Astrocyte of the spinal cord (primary cell): ENCODE results near the gene SHISAL1.

Experiments used
- DNase-seq: peaks from one replicate; pipeline ENCODE4 v3.0.0; 2011; ENCODE audit warnings: low read depth, low spot score
- H3K4me3 ChIP-seq: 2 replicates; pipeline ENCODE4 v1.5.1; 2011; ENCODE audit warnings: low read depth, mild to moderate bottlenecking, low read length, moderate library complexity
- in situ Hi-C: cut with HindIII; loops from 2 replicates; pipeline ENCODE4 v1.10.0; 2017; ENCODE audit warnings: low sequenced_read_pairs
- TF ChIP-seq, protein P1 (sequence below): IDR thresholded peaks from 2 replicates; pipeline ENCODE4 v1.5.1; 2012; ENCODE audit warnings: low read depth, mild to moderate bottlenecking, low read length, inconsistent platforms

Gene SHISAL1

DNA sequence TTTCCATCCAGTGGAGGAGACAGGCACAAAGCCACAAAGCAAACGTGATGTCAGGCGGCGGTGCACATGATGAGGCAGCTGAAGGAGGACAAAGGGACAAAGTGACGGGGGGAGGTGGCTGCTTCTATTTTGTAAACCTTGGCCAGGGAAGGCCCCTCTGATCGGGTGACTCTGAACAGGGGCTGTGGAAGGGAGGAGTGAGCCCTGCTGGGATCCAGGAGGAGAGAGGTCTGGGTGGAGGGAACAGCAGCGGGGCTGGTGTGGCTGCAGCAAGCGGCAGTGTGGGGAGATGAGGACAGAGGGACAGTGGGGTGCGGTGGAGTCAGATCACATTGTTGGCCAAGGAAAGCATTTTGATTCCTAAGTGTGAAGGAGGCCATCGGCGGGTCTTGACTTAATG lies 36.7 kb downstream of the SHISAL1 start:
- in situ Hi-C loops: no loop called here
- no peak overlapping the region for H3K4me3 ChIP-seq
- DNase-seq: no peak
- TF ChIP-seq, protein P1, sequence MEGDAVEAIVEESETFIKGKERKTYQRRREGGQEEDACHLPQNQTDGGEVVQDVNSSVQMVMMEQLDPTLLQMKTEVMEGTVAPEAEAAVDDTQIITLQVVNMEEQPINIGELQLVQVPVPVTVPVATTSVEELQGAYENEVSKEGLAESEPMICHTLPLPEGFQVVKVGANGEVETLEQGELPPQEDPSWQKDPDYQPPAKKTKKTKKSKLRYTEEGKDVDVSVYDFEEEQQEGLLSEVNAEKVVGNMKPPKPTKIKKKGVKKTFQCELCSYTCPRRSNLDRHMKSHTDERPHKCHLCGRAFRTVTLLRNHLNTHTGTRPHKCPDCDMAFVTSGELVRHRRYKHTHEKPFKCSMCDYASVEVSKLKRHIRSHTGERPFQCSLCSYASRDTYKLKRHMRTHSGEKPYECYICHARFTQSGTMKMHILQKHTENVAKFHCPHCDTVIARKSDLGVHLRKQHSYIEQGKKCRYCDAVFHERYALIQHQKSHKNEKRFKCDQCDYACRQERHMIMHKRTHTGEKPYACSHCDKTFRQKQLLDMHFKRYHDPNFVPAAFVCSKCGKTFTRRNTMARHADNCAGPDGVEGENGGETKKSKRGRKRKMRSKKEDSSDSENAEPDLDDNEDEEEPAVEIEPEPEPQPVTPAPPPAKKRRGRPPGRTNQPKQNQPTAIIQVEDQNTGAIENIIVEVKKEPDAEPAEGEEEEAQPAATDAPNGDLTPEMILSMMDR: no peak

DNA sequence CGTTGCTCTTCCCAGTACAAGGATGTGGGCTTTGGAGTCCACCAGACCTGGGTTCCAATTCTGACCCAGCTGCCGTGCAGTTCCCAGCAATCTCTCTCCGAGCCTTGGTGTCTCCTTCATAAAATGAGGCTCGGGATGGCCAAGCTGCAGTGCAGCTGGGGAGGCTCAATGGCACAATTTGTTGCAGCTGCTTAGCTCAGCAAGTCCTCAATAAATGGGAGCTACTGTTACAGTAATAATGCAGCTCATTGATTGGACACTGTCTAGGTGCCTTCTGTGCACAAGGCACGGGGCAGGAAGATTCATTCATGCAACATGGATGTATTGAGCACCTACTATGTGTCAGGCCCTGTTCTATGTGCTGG lies 37.1 kb downstream of the SHISAL1 start:
- in situ Hi-C loops: no loop called here
- no peak for DNase-seq
- no peak overlapping the region for H3K4me3 ChIP-seq
- TF ChIP-seq, protein P1: no peak

DNA sequence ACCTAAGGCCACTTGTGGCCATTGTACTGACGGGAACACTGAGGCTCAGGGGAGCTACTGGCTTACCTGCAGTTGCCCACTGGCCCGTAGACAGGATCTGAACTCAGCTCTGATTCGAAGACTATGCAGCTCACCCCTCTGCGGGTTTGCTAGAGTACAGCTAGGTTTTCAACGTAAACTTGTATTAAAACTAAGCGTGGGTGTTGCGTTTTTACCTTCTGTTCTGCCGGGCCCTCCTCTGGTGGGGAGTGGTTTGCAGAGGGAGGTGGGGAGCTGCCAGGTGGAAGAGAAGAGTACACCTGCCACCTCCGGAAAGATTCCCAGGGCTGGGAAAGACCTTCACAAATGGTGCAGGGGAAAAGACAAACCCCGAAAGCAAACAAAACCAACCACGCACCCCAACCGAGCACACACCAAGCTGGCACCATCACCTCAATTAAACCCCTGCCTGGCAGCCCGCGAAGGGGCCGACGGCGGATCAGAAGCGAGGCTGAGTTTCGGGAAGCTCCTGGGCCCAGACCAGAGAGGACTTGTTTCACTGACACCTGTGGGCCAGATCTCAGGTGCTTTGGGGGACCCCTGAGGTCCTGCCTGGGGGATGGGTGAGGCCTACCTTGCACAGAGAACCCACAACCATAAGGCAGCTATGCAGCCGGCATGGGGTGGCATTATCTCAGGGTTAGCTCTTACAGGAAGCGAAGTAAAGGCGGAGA lies 37.7 kb downstream of the SHISAL1 start:
- TF ChIP-seq, protein P1: no peak
- no peak overlapping the region for H3K4me3 ChIP-seq
- in situ Hi-C loops: no loop called here
- DNase-seq: no peak

DNA sequence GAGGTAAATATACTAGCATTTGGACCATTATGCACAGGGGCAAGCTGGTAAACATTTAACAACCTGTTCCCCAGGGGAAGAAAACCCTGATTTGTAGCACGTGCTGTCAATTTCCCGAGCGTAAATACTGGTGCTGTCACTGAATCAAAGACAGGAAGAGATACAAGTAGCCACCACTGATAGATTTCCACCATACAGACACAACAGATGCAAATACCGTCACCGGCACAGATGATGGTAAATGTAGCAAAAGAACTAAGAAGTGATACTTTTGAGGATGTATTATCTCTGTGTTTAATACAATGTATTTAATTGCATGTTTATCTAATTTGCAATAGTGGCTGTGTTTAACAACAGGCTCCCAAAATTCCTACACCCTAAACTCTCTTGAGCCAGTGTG lies 39.6 kb downstream of the SHISAL1 start:
- no peak overlapping the region for H3K4me3 ChIP-seq
- in situ Hi-C loops: no loop called here
- TF ChIP-seq, protein P1: no peak
- DNase-seq: no peak

DNA sequence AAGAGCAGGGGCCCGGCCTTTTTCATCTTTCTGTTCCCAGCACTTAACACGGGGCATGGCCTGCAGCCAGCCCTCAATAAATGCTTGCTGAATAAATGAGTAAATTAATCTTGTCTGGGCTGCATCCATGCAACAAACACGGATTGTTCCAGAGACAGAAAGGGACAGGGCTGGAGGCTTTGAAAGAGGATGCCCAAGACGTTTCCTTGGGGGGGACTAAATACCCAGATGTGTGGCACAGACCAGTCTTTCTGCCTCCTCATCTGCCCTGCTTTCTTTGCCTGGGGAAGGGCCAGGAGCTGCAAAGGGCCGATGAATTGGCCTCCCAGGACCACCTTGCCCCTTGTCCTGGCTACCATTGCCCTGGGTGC lies 40.4 kb downstream of the SHISAL1 start:
- in situ Hi-C loops: no loop called here
- H3K4me3 ChIP-seq: no peak overlapping the region
- no peak for DNase-seq
- TF ChIP-seq, protein P1: no peak

DNA sequence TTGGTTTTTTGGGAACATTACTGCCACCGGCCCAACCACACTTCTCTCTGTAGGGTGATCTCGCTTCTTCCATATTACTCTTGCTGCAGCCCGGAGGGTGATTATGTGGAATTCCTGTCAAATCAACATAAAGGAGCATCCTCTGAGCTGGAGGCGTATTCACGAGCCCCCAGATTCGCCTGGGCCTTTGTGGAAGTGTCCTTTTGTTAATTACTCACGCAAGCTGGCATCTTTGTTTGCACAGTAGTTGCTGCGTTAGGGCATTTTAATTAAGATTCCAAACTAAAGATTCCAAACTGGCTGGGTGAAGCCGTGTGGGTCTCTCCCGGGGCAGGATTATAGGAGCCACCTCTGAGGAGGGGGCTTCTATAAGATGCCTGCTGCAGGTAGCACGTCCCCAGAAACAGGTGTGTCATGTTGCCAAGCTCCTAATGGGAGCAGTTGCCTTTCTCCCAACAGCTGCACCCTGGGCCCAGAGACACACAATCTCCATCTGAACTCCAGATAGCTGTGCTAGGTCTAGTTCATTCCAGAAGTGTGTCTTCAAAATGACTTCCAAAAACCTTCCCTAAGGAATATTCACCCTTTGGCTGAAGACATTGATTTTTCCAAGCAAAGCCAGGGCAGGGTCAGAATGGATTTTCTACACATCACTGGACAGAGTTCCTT lies 40.9 kb downstream of the SHISAL1 start:
- DNase-seq: no peak
- TF ChIP-seq, protein P1: no peak
- in situ Hi-C loops: no loop called here
- H3K4me3 ChIP-seq: no peak overlapping the region
